Lower lobe of right lung (tissue), 2 donors: ENCODE data around the gene TEP1. TPM values are rescaled to one million over a fixed set of nuclear protein-coding genes. Genes with fewer than 3 reads are reported as not detected.

Experiments
- ATAC-seq, 2 donors: fragments of 200-7000 bp; cut with Tn5 transposase; one replicate each; pipeline ENCODE4 v1.9.1; 2020 to 2022; ENCODE audit warnings: mild to moderate bottlenecking in 2 of 2, moderate library complexity in 2 of 2
- DNase-seq: peaks from one replicate; pipeline ENCODE4 v3.0.0-alpha.2; 2020
- H3K27ac ChIP-seq: fragments of 200-600 bp; one replicate; pipeline ENCODE4 v1.8.0; 2022
- H3K27me3 ChIP-seq: fragments of 200-600 bp; one replicate; pipeline ENCODE4 v1.8.0; 2022; ENCODE audit warnings: low read depth
- H3K36me3 ChIP-seq: fragments of 200-600 bp; one replicate; pipeline ENCODE4 v1.8.0; 2022; ENCODE audit warnings: mild to moderate bottlenecking
- H3K4me1 ChIP-seq: fragments of 200-600 bp; one replicate; pipeline ENCODE4 v1.8.0; 2022
- H3K4me3 ChIP-seq: fragments of 200-600 bp; one replicate; pipeline ENCODE4 v1.8.0; 2022; ENCODE audit warnings: mild to moderate bottlenecking
- H3K9me3 ChIP-seq: fragments of 200-600 bp; one replicate; pipeline ENCODE4 v1.8.0; 2022
- CTCF ChIP-seq: fragments of 200-600 bp; IDR thresholded peaks from one replicate; pipeline ENCODE4 v1.8.0; 2022; ENCODE audit warnings: antibody characterized with exemption, mild to moderate bottlenecking
- intact Hi-C: fragments of 100-400 bp; cut with DNase I; formaldehyde crosslinking; loops from one replicate; pipeline ENCODE4 v1.11.0; 2022
- total RNA-seq: library from RNA; stranded (reverse); fragmentation: NEBNext Ultra II Directional; extraction: Animal tissue kit (Norgen Biotek cat#: 25700); gene quantifications from one replicate; pipeline ENCODE4 v1.2.1, GENCODE V29; 2021
- donor health status: DM: no; HTN: yes; CAD: no; lungs with severe emphysema.

Gene TEP1
- total RNA-seq, 1 donor from 2014 or later = 53.6 TPM

GRCh38 chr14:20412411-20412810 is 890 bp downstream of the TEP1 start:
- ATAC-seq (peak; percentile 3 to 11), DNase-seq (no peak)
- TF ChIP-seq CTCF = no peak
- Histone ChIP-seq H3K27ac (peak overlapping the region; percentile 92), H3K27me3 (no peaks in the 10 kb centered on the region), H3K9me3 (no peaks in the 10 kb centered on the region), H3K4me3 (peak overlapping the region; percentile 83), H3K4me1 (peaks cover 31% of the 10 kb centered on the region), H3K36me3 (peaks cover 17% of the 10 kb centered on the region)
- intact Hi-C loops = no loop called here

GRCh38 chr14:20409226-20409625 is 4.1 kb downstream of the TEP1 start:
- Histone ChIP-seq H3K4me1 (peaks cover 19% of the 10 kb centered on the region), H3K4me3 (no peak overlapping the region), H3K27me3 (no peaks in the 10 kb centered on the region), H3K36me3 (peaks cover 48% of the 10 kb centered on the region), H3K9me3 (no peaks in the 10 kb centered on the region), H3K27ac (no peak overlapping the region)
- DNase-seq (no peak), ATAC-seq (no peak)
- no peak for TF ChIP-seq CTCF
- intact Hi-C loops = no loop called here

GRCh38 chr14:20403521-20403920 is 9.8 kb downstream of the TEP1 start:
- no peaks in the 10 kb centered on the region for H3K4me1 ChIP-seq
- H3K4me3 ChIP-seq = no peak overlapping the region
- H3K36me3 ChIP-seq = peaks cover 100% of the 10 kb centered on the region
- intact Hi-C loops = no loop called here
- TF ChIP-seq CTCF = no peak
- H3K27me3 ChIP-seq = no peaks in the 10 kb centered on the region
- no peak overlapping the region for H3K27ac ChIP-seq
- DNase-seq (no peak), ATAC-seq (no peak)
- H3K9me3 ChIP-seq = no peaks in the 10 kb centered on the region

- DNase-seq (no peak), ATAC-seq (no peak)
- Histone ChIP-seq H3K27ac (no peak overlapping the region), H3K36me3 (peaks cover 100% of the 10 kb centered on the region), H3K4me1 (no peaks in the 10 kb centered on the region), H3K27me3 (no peaks in the 10 kb centered on the region), H3K4me3 (no peak overlapping the region), H3K9me3 (no peaks in the 10 kb centered on the region)
- intact Hi-C loops = no loop called here
- TF ChIP-seq CTCF = no peak
These were observed 12.2 kb downstream of the TEP1 start for GRCh38 chr14:20400965-20401593.

GRCh38 chr14:20400589-20400964 is 12.7 kb downstream of the TEP1 start:
- Histone ChIP-seq H3K9me3 (no peaks in the 10 kb centered on the region), H3K27me3 (no peaks in the 10 kb centered on the region), H3K36me3 (peaks cover 100% of the 10 kb centered on the region), H3K4me3 (no peak overlapping the region), H3K4me1 (no peaks in the 10 kb centered on the region), H3K27ac (no peak overlapping the region)
- no peak for DNase-seq
- no peak for ATAC-seq
- intact Hi-C loops = no loop called here
- TF ChIP-seq CTCF = no peak
